Activated CD4-positive, alpha-beta T cell treated with anti-CD3 and anti-CD28 coated beads, Interleukin-2, amount 10 ng/mL, durations not matched to agents 7 days and 5 days (primary cell): Measurements from ENCODE around the gene SLC7A8. TPM values are rescaled to one million over a fixed set of nuclear protein-coding genes. Genes with fewer than 3 reads are reported as not detected.

Source experiments
- CTCF ChIA-PET: fragments of 350-600 bp; sonication (Branson Sonifier 250); formaldehyde crosslinking; loops from one replicate; lab custom pipeline; 2021; ENCODE audit warnings: antibody characterized with exemption; lab: Charles Lee
- POLR2A ChIA-PET: fragments of 350-600 bp; sonication (Branson Sonifier 250); formaldehyde crosslinking; loops from one replicate; lab custom pipeline; 2021; ENCODE audit warnings: antibody characterized with exemption; lab: Charles Lee
- DNase-seq: peaks from one replicate; pipeline ENCODE4 v3.0.0-alpha.2; 2020
- H3K27ac Mint-ChIP-seq: one replicate; pipeline ENCODE4 v1.8.0; 2021; ENCODE audit warnings: mild to moderate bottlenecking, moderate library complexity, mixed read lengths
- H3K27me3 Mint-ChIP-seq: one replicate; pipeline ENCODE4 v1.8.0; 2021; ENCODE audit warnings: mixed read lengths
- H3K36me3 Mint-ChIP-seq: one replicate; pipeline ENCODE4 v1.8.0; 2021; ENCODE audit warnings: low read depth, mixed read lengths
- H3K4me1 Mint-ChIP-seq: one replicate; pipeline ENCODE4 v1.8.0; 2021; ENCODE audit warnings: mixed read lengths
- H3K4me3 Mint-ChIP-seq: one replicate; pipeline ENCODE4 v1.8.0; 2021; ENCODE audit warnings: mild to moderate bottlenecking, moderate library complexity, mixed read lengths
- H3K9me3 Mint-ChIP-seq: one replicate; pipeline ENCODE4 v1.8.0; 2021; ENCODE audit warnings: mixed read lengths
- total RNA-seq, 2 experiments: library from RNA; stranded (reverse); gene quantifications; one replicate each; pipeline ENCODE4 v1.2.3, GENCODE V29; 2021

Gene SLC7A8
- total RNA-seq, 2 experiments from 2014 or later: 0.27 to 0.64 TPM

DNA sequence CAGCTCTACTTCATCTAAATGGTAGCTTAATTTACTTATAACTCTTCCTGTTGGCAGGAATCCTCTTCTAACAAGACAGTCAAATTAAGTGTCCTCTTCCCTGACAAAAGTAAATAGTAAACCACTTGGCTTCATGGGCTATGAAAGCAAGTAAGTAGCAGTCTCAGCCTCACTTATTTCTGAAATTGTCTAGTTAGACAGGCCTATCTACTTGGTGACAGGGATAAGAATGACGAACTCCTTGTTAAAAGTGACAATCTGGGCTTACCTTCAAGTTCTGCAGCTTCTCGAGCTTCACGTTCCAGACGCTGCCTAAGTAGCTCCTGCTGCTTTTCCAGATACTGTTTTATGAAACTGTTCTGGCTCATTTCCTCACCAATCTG lies 93.2 kb downstream of the SLC7A8 start:
- DNase-seq: no peak
- Mint-ChIP-seq H3K4me3 (no peak overlapping the region), H3K9me3 (no peaks in the 10 kb centered on the region), H3K27ac (no peak overlapping the region), H3K4me1 (peaks cover 26% of the 10 kb centered on the region), H3K36me3 (peaks cover 58% of the 10 kb centered on the region), H3K27me3 (no peaks in the 10 kb centered on the region)
- ChIA-PET POLR2A (no interaction called here), CTCF (interaction anchor here (1.4 to 4.1 kb wide), 3 partner anchors 13 to 32 kb away, joined by 5 to 21 read pairs (median 19); no protein-coding TSS in a partner anchor)

DNA sequence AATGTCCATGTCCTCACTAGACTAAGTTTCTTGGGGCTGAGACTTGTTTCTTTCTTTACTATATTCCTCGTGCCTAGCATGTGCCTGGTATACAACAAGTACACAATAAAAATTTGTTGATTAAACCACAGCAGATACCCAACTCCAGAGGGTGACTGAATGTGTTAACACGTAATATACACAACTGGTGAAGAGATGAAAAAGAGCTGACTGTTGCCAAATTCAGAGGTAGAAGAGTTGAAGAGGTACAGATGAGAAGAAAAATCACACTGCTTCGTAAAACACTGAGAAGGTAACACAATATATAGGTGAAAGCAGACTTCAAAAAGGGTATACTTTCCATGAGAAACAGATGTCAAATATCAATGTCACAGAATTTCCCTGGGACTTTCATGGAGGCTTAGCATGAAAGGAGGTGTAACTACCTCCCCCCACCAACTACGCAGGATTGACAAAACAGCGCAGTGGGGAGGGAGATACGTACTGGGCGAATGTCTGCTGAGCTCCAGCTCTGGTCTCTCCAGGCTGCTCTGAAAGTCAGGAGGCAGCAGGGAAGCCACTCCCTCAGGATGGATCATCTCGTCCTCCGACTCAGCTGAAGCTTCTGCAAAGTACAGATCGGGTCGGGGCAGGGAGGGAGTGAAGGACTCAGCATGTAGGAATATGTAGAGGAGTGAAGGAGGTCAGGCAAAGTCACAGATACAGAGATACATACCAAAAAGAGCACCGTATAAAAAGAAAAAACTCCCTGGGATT lies 93.8 kb downstream of the SLC7A8 start:
- H3K36me3 Mint-ChIP-seq: peaks cover 59% of the 10 kb centered on the region
- no peak overlapping the region for H3K4me3 Mint-ChIP-seq
- no peaks in the 10 kb centered on the region for H3K9me3 Mint-ChIP-seq
- H3K27me3 Mint-ChIP-seq: no peaks in the 10 kb centered on the region
- ChIA-PET CTCF (interaction anchor here (0.6 to 4.1 kb wide), 4 partner anchors 12 to 377 kb away, joined by 3 to 21 read pairs (median 12); no protein-coding TSS in a partner anchor), POLR2A (no interaction called here)
- peaks cover 26% of the 10 kb centered on the region for H3K4me1 Mint-ChIP-seq
- DNase-seq: no peak
- H3K27ac Mint-ChIP-seq: no peak overlapping the region

DNA sequence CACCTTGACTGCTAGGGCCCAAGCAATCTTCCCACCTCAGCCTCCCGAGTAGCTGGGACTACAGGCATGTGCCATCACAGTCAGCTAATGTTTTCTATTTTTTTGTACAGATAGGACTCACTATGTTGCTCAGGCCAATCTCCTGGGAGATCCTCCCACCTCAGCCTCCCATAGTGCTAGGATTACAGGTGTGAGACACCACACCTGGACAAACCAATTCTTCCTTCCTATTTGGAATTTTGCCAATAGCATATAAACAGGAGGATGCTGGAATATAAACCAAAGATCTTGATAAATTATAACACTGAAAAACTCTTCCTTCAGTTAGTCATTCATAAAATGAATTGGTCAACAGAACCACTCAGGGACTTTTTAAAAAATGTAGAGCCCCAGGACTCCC lies 96.9 kb downstream of the SLC7A8 start:
- Mint-ChIP-seq H3K36me3 (peaks cover 46% of the 10 kb centered on the region), H3K4me3 (no peak overlapping the region), H3K27me3 (no peaks in the 10 kb centered on the region), H3K27ac (no peak overlapping the region), H3K9me3 (no peaks in the 10 kb centered on the region), H3K4me1 (peaks cover 11% of the 10 kb centered on the region)
- ChIA-PET CTCF (interaction anchor here (1.0 to 1.5 kb wide), 2 partner anchors 9 to 34 kb away, joined by 3 to 10 read pairs; no protein-coding TSS in a partner anchor), POLR2A (no interaction called here)
- no peak for DNase-seq

DNA sequence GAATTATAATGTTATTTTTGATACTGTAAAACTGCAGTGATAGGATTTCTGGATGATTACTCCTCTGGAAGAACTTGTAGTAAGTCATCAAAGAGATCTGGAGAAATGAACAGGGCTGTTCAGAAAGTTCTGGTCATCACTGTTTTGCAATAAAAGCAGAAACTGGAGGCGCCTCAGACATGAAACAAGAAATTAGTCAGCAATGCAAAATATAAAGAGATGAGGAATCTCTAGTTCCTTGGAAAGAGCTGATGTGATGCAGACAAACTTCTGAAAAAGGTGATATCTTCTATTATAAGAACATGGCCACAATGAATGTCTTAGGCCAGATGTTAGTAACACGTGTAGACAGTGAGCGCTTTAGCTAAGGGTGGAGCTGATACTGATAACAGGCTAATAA lies 98.0 kb downstream of the SLC7A8 start:
- peaks cover 47% of the 10 kb centered on the region for H3K36me3 Mint-ChIP-seq
- H3K4me1 Mint-ChIP-seq: peaks cover 9% of the 10 kb centered on the region
- no peaks in the 10 kb centered on the region for H3K9me3 Mint-ChIP-seq
- ChIA-PET CTCF (interaction anchor here (1.0 to 1.5 kb wide), 3 partner anchors 8 to 35 kb away, joined by 3 to 10 read pairs (median 3); no protein-coding TSS in a partner anchor), POLR2A (no interaction called here)
- no peak for DNase-seq
- H3K27me3 Mint-ChIP-seq: no peaks in the 10 kb centered on the region
- no peak overlapping the region for H3K4me3 Mint-ChIP-seq
- H3K27ac Mint-ChIP-seq: no peak overlapping the region

DNA sequence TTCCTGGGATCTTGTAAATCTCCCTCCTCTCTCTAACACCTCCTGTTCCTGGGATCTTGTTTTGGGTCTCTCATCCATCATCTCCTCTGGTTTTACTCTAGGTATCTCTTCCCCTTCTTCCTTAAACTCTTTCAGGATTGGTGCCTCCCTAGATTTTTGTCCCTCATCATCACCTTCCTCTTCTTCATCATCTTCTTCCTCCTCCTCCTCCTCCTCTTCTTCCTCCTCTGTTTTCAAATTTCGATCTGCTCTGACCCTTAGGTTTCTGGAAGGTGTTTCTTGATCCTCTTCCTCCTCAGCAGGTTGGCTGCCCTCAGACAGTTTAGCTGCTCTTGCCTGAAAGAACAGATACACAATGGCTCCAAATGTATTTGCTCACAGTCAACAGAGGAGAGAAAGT lies 103.0 kb downstream of the SLC7A8 start:
- CTCF ChIA-PET: interaction anchor here (0.6 to 2.7 kb wide), 3 partner anchors 12 to 28 kb away, joined by 3 to 14 read pairs (median 8); no protein-coding TSS in a partner anchor
- Mint-ChIP-seq H3K27ac (peak overlapping the region; percentile 43), H3K4me3 (no peak overlapping the region), H3K4me1 (no peaks in the 10 kb centered on the region), H3K36me3 (peaks cover 49% of the 10 kb centered on the region), H3K9me3 (no peaks in the 10 kb centered on the region), H3K27me3 (no peaks in the 10 kb centered on the region)
- POLR2A ChIA-PET: no interaction called here
- no peak for DNase-seq

DNA sequence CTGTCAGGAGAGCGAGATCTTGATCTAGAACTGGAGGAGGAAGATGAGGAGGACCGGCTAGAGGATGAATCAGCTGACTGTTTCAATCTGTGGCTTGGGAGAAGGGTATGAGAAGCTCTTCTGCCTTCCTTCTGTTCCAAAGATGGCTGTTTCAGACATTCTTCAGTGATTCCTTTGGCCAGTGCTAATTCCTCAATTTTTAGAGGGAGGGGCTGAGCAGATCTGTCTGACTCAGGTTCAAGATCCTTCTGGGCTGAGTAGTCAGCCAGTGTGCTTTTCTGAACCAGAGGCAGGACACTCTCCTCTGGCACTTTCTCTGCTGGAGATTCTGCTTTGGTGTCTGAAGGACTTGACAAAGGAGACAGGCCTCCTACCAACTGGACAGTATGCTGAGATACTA lies 103.7 kb downstream of the SLC7A8 start:
- H3K27ac Mint-ChIP-seq: no peak overlapping the region
- H3K4me3 Mint-ChIP-seq: no peak overlapping the region
- H3K27me3 Mint-ChIP-seq: no peaks in the 10 kb centered on the region
- DNase-seq: no peak
- CTCF ChIA-PET: interaction anchor here (2.7 kb wide), 1 partner anchor 11 kb away, joined by 14 read pairs; no protein-coding TSS in a partner anchor
- no peaks in the 10 kb centered on the region for H3K9me3 Mint-ChIP-seq
- POLR2A ChIA-PET: no interaction called here
- H3K36me3 Mint-ChIP-seq: peaks cover 51% of the 10 kb centered on the region
- H3K4me1 Mint-ChIP-seq: no peaks in the 10 kb centered on the region

GRCh38 chr14:23078692-23079116 lies 104.8 kb downstream of the SLC7A8 start:
- CTCF ChIA-PET: interaction anchor here (2.4 to 2.7 kb wide), 2 partner anchors 10 to 16 kb away, joined by 16 read pairs; partner anchors contain the start of genes ACIN1 and C14orf119
- DNase-seq: no peak
- no peak overlapping the region for H3K27ac Mint-ChIP-seq
- H3K36me3 Mint-ChIP-seq: peaks cover 52% of the 10 kb centered on the region
- no peaks in the 10 kb centered on the region for H3K4me1 Mint-ChIP-seq
- POLR2A ChIA-PET: no interaction called here
- no peak overlapping the region for H3K4me3 Mint-ChIP-seq
- H3K9me3 Mint-ChIP-seq: no peaks in the 10 kb centered on the region
- H3K27me3 Mint-ChIP-seq: no peaks in the 10 kb centered on the region

- Mint-ChIP-seq H3K36me3 (peaks cover 52% of the 10 kb centered on the region), H3K9me3 (no peaks in the 10 kb centered on the region), H3K27me3 (no peaks in the 10 kb centered on the region)
Measured at GRCh38 chr14:23077962-23078361, 105.5 kb downstream of the SLC7A8 start.

GRCh38 chr14:23076785-23077408 lies 106.6 kb downstream of the SLC7A8 start:
- Mint-ChIP-seq H3K27me3 (no peaks in the 10 kb centered on the region), H3K36me3 (peaks cover 57% of the 10 kb centered on the region), H3K27ac (no peak overlapping the region), H3K4me3 (no peak overlapping the region), H3K9me3 (no peaks in the 10 kb centered on the region), H3K4me1 (peaks cover 5% of the 10 kb centered on the region)
- ChIA-PET CTCF (interaction anchor here (0.6 to 2.7 kb wide), 13 partner anchors 8 to 534 kb away, joined by 3 to 19 read pairs (median 5); partner anchors contain the start of genes ACIN1, C14orf119, CDH24 and SLC7A8), POLR2A (interaction anchor here (0.7 kb wide), 1 partner anchor 17 kb away, joined by 3 read pairs; no protein-coding TSS in a partner anchor)
- DNase-seq: peak; percentile 59

More at GRCh38 chr14:23077962-23078361, 105.5 kb downstream of the SLC7A8 start:
- H3K27ac Mint-ChIP-seq: peak overlapping the region; percentile 5
- DNase-seq: no peak
- POLR2A ChIA-PET: no interaction called here
- H3K4me1 Mint-ChIP-seq: no peaks in the 10 kb centered on the region
- no peak overlapping the region for H3K4me3 Mint-ChIP-seq
- CTCF ChIA-PET: interaction anchor here (0.8 to 2.7 kb wide), 8 partner anchors 8 to 25 kb away, joined by 3 to 19 read pairs (median 9); partner anchors contain the start of genes ACIN1 and C14orf119

Other genes with a start within 250 kb of the SLC7A8 start
- 10 to 100 TPM; 67.4 to 68.6 TPM for gene HAUS4, start 226.6 kb downstream of the SLC7A8 start, total RNA-seq
- 1 to 10 TPM; 1.3 to 1.4 TPM for gene AJUBA, start 201.1 kb downstream of the SLC7A8 start, total RNA-seq
- 10 to 100 TPM in 1 of 2 experiments, 1 to 10 TPM in 1; 9.4 to 11.1 TPM for gene C14orf93, start 173.5 kb downstream of the SLC7A8 start, total RNA-seq
- 10 to 100 TPM; 60.4 to 60.7 TPM for gene PSMB5, start 148.8 kb downstream of the SLC7A8 start, total RNA-seq
- under 1 TPM in 1 of 2 experiments, not detected in 1; 0.21 TPM for gene PSMB11, start 141.4 kb downstream of the SLC7A8 start, total RNA-seq
- gene CDH24, start 126.1 kb downstream of the SLC7A8 start, total RNA-seq: 1 to 10 TPM; 2.9 to 3.0 TPM
- gene ACIN1, start 88.5 kb downstream of the SLC7A8 start, total RNA-seq: 100 to 1,000 TPM; 202 to 221 TPM
- 10 to 100 TPM; 48.0 to 48.2 TPM for gene C14orf119, start 88.2 kb downstream of the SLC7A8 start, total RNA-seq
- gene CIROP, start 78.7 kb downstream of the SLC7A8 start, total RNA-seq: not detected
- gene CEBPE, start 64.4 kb downstream of the SLC7A8 start, total RNA-seq: under 1 TPM; 0.67 to 0.98 TPM
- not detected for gene RNF212B, start 54.3 kb upstream of the SLC7A8 start, total RNA-seq
- 10 to 100 TPM; 11.4 TPM for gene HOMEZ, start 102.5 kb upstream of the SLC7A8 start, total RNA-seq
- gene PPP1R3E, start 119.2 kb upstream of the SLC7A8 start, total RNA-seq: 10 to 100 TPM; 38.6 to 49.2 TPM
- gene BCL2L2, start 123.2 kb upstream of the SLC7A8 start, total RNA-seq: 1 to 10 TPM; 1.7 to 3.2 TPM
- 100 to 1,000 TPM; 203 to 208 TPM for gene PABPN1, start 137.8 kb upstream of the SLC7A8 start, total RNA-seq
- gene SLC22A17, start 169.2 kb upstream of the SLC7A8 start, total RNA-seq: 1 to 10 TPM; 3.0 to 3.4 TPM
- gene EFS, start 181.5 kb upstream of the SLC7A8 start, total RNA-seq: not detected
- not detected for gene IL25, start 189.1 kb upstream of the SLC7A8 start, total RNA-seq
- gene CMTM5, start 193.4 kb upstream of the SLC7A8 start, total RNA-seq: not detected
- under 1 TPM; 0.07 to 0.08 TPM for gene MYH6, start 224.6 kb upstream of the SLC7A8 start, total RNA-seq